Esophagus muscularis mucosa (tissue), 3 donors: ENCODE measurements around the gene NTPCR.

Experiments
- POLR2AphosphoS5 ChIP-seq, 2 donors: sonication (generic); formaldehyde crosslinking; IDR thresholded peaks; one replicate each; pipeline ENCODE4 v1.6.1; 2017; ENCODE audit warnings: antibody characterized with exemption in 2 of 2
- TF ChIP-seq, protein P1 (sequence below), 3 experiments: fragments of 200-600 bp in 2 of 3; fragments of 450-650 bp in 1 of 3; sonication (generic) in 2 of 3; IDR thresholded peaks; one replicate each; pipeline ENCODE4 v1.5.1; 2017 to 2019; ENCODE audit warnings: antibody characterized with exemption in 3 of 3, mild to moderate bottlenecking in 2 of 3, moderate library complexity in 1 of 3

DNA sequence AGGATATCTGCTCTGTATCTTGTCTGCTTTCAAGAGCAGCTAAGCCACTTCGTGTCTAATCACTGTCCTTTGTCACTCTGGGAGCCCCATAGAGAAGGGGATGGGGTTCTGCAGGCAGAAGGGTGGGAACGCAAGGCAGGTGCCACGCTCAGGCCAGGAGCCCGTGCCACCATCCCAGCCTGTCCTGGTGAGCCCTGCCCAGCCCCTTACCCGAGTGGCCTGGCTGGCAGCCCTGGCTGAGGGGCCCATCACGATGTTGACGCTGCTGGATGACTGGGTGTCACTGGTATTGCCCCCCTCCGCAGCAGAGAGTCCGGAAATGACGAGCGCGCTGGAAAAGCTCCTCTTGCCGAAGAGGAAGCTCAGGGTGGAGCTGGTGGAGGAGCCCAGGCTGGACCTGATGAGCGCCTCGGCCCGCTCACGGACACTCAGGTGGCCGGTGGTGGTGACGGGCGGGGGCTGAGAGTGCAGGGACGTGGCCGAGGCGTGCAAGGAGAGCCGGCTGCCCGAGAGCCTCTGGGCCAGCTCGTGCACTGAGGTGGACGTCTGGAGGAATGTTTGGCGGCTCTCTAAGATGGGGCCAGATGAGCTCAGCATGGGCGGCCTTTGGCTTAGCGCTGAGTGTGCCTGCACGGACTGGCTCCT lies 35.6 kb downstream of the NTPCR start:
- TF ChIP-seq, protein P1, sequence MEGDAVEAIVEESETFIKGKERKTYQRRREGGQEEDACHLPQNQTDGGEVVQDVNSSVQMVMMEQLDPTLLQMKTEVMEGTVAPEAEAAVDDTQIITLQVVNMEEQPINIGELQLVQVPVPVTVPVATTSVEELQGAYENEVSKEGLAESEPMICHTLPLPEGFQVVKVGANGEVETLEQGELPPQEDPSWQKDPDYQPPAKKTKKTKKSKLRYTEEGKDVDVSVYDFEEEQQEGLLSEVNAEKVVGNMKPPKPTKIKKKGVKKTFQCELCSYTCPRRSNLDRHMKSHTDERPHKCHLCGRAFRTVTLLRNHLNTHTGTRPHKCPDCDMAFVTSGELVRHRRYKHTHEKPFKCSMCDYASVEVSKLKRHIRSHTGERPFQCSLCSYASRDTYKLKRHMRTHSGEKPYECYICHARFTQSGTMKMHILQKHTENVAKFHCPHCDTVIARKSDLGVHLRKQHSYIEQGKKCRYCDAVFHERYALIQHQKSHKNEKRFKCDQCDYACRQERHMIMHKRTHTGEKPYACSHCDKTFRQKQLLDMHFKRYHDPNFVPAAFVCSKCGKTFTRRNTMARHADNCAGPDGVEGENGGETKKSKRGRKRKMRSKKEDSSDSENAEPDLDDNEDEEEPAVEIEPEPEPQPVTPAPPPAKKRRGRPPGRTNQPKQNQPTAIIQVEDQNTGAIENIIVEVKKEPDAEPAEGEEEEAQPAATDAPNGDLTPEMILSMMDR (IDR thresholded peaks at IDR 0.05): no peak
- no peak for TF ChIP-seq POLR2AphosphoS5 (IDR thresholded peaks at IDR 0.05)
